Keratinocyte (primary cell): ENCODE measurements around the gene ERC2. TPM values are rescaled to one million over a fixed set of nuclear protein-coding genes. Genes with fewer than 3 reads are reported as not detected.

Experiments
- DNase-seq: peaks from one replicate; pipeline ENCODE4 v3.0.0-alpha.2; 2011; ENCODE audit warnings: low read depth, missing footprints, low spot score
- FAIRE-seq: peaks from 2 replicates; lab custom pipeline; 2011; peaks lifted over from hg19 to GRCh38; lab: Jason Lieb, UNC
- H2AFZ ChIP-seq: 2 replicates; pipeline ENCODE4 v1.6.0; 2012; ENCODE audit warnings: low read length, control low read depth, inconsistent platforms; ENCODE audit not compliant: control insufficient read depth
- H3K27ac ChIP-seq: 2 replicates; pipeline ENCODE4 v1.5.1; 2011; ENCODE audit warnings: low read length; ENCODE audit not compliant: control insufficient read depth, insufficient read depth
- H3K27me3 ChIP-seq: 3 replicates; pipeline ENCODE4 v1.6.0; 2011; ENCODE audit warnings: low read length; ENCODE audit not compliant: control insufficient read depth, insufficient read depth; ENCODE audit errors: extremely low read depth
- H3K36me3 ChIP-seq, 2 experiments: 2 replicates in 1 of 2; 3 replicates in 1 of 2; pipeline ENCODE4 v1.5.1; 2011; ENCODE audit warnings: low read length in 2 of 2, mild to moderate bottlenecking in 1 of 2; ENCODE audit not compliant: control insufficient read depth in 2 of 2, insufficient read depth in 2 of 2; ENCODE audit errors: extremely low read depth in 1 of 2
- H3K4me1 ChIP-seq: 3 replicates; pipeline ENCODE4 v1.5.1; 2011; ENCODE audit warnings: low read length; ENCODE audit not compliant: control insufficient read depth, insufficient read depth; ENCODE audit errors: extremely low read depth
- H3K4me2 ChIP-seq: 3 replicates; pipeline ENCODE4 v1.6.0; 2011; ENCODE audit warnings: low read depth, low read length; ENCODE audit not compliant: control insufficient read depth, insufficient read depth; ENCODE audit errors: extremely low read depth
- H3K4me3 ChIP-seq, 3 experiments: fragments of 200-600 bp in 1 of 3; sonication (generic) in 1 of 3; 2 replicates in 2 of 3; 3 replicates in 1 of 3; pipeline ENCODE4 v1.5.1; 2011 to 2016; ENCODE audit warnings: low read length in 3 of 3, mild to moderate bottlenecking in 3 of 3, control low read depth in 2 of 3, inconsistent platforms in 1 of 3, low read depth in 1 of 3, mixed read lengths in 1 of 3, mixed run types in 1 of 3, moderate library complexity in 1 of 3; ENCODE audit not compliant: control insufficient read depth in 2 of 3, insufficient read depth in 2 of 3; ENCODE audit errors: extremely low read depth in 1 of 3
- H3K79me2 ChIP-seq: 2 replicates; pipeline ENCODE4 v1.6.0; 2012; ENCODE audit warnings: low read length; ENCODE audit not compliant: control insufficient read depth, insufficient read depth
- H3K9ac ChIP-seq: 3 replicates; pipeline ENCODE4 v1.6.0; 2011; ENCODE audit warnings: low read length; ENCODE audit not compliant: control insufficient read depth, insufficient read depth; ENCODE audit errors: extremely low read depth
- H3K9me1 ChIP-seq: 3 replicates; pipeline ENCODE4 v1.6.0; 2011; ENCODE audit warnings: low read length; ENCODE audit not compliant: control insufficient read depth, insufficient read depth; ENCODE audit errors: extremely low read depth
- H3K9me3 ChIP-seq: 2 replicates; pipeline ENCODE4 v1.5.1; 2012; ENCODE audit warnings: low read depth, low read length; ENCODE audit not compliant: control insufficient read depth
- H4K20me1 ChIP-seq: 3 replicates; pipeline ENCODE4 v1.6.0; 2011; ENCODE audit warnings: low read length; ENCODE audit not compliant: control insufficient read depth, insufficient read depth; ENCODE audit errors: extremely low read depth
- EZH2 ChIP-seq: IDR thresholded peaks from one replicate; pipeline ENCODE4 v1.6.1; 2012; ENCODE audit warnings: inconsistent platforms, mild to moderate bottlenecking, low read length, moderate library complexity
- dilution Hi-C: fragments of 300-500 bp; cut with MboI; formaldehyde crosslinking; loops from one replicate; pipeline ENCODE4 v1.7.0; 2020; ENCODE audit warnings: low sequenced_read_pairs; ENCODE audit not compliant: extremely low pct_ligation_motif_present
- polyA plus RNA-seq, 5 experiments: library from polyadenylated mRNA; depleted of rRNA in 3 of 5; stranded (reverse) in 3 of 5; stranded (forward) in 1 of 5; unstranded in 1 of 5; fragments of >200 nt; gene quantifications; 1 replicate in 1 of 5; 2 replicates in 3 of 5; 3 replicates in 1 of 5; pipeline versions ENCODE4 v1.2.1 to v1.2.3, GENCODE V29; 2011 to 2012; ENCODE audit warnings: missing spikeins in 2 of 5, low read depth in 1 of 5, low replicate concordance in 1 of 5
- TF ChIP-seq, protein P1 (sequence below), 3 experiments: IDR thresholded peaks in 1 of 3; conservative IDR thresholded peaks in 1 of 3; optimal IDR thresholded peaks in 1 of 3; 2 replicates in 2 of 3; 3 replicates in 1 of 3; pipeline versions ENCODE3 to v1.5.1; 2011; ENCODE audit warnings: low read length in 3 of 3, mild to moderate bottlenecking in 3 of 3, moderate library complexity in 2 of 3, control low read depth in 1 of 3, inconsistent platforms in 1 of 3; ENCODE audit not compliant: insufficient read depth in 2 of 3; ENCODE audit errors: extremely low read depth in 1 of 3

Gene ERC2
- polyA plus RNA-seq, 1 donor (not counting 4 experiments of a cell fraction or from before 2014, with no cell fraction given), result 0.08 TPM

DNA sequence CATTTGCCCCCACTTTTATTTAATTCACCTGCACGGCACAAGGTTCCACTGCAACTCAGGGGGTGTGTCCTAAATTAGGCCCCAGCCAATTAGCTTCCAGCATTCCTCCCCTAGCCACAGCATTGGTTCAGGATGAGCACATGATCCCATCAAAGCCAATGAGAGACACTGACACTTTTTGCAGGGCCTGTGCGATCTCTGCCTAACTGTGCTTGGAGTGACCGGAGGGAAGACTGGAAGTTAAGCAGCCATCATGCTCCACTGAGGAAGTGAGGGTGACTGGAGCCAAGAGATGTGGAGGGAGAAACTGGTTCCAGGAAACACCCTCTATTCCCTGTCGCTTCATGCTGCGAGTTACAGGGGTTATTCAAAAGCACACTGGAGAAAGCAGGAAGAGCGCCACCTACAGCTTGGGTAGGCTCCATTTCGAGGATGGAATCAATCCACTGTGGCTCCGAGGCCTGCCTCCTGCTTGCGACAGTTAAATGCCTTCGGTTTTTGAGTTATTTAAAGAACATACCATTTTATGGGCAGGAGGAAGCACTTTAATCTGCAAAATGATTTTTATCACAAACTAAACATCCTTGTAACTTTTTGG lies 858.9 kb downstream of the ERC2 start:
- no peak for TF ChIP-seq EZH2
- TF ChIP-seq, protein P1, sequence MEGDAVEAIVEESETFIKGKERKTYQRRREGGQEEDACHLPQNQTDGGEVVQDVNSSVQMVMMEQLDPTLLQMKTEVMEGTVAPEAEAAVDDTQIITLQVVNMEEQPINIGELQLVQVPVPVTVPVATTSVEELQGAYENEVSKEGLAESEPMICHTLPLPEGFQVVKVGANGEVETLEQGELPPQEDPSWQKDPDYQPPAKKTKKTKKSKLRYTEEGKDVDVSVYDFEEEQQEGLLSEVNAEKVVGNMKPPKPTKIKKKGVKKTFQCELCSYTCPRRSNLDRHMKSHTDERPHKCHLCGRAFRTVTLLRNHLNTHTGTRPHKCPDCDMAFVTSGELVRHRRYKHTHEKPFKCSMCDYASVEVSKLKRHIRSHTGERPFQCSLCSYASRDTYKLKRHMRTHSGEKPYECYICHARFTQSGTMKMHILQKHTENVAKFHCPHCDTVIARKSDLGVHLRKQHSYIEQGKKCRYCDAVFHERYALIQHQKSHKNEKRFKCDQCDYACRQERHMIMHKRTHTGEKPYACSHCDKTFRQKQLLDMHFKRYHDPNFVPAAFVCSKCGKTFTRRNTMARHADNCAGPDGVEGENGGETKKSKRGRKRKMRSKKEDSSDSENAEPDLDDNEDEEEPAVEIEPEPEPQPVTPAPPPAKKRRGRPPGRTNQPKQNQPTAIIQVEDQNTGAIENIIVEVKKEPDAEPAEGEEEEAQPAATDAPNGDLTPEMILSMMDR (optimal IDR thresholded peaks at IDR 0.05 in 1 of 3, IDR thresholded peaks at IDR 0.05 in 1 of 3, conservative IDR thresholded peaks at IDR 0.05 in 1 of 3; ENCODE audit: extremely low read depth in 1 of 3, insufficient read depth in 2 of 3, low read length in 3 of 3), result peak in 2 of 3 experiments; percentile 28 to 57
- Histone ChIP-seq H3K36me3 (no peaks in the 10 kb centered on the region), H3K9me3 (no peaks in the 10 kb centered on the region), H3K4me2 (no peak overlapping the region), H3K27ac (no peak overlapping the region), H3K4me3 (no peak overlapping the region), H3K27me3 (no peaks in the 10 kb centered on the region), H3K9ac (no peak overlapping the region), H2AFZ (no peak overlapping the region), H3K4me1 (peaks cover 6% of the 10 kb centered on the region), H3K79me2 (no peaks in the 10 kb centered on the region), H4K20me1 (no peaks in the 10 kb centered on the region), H3K9me1 (no peaks in the 10 kb centered on the region)
- FAIRE-seq (no peak), DNase-seq (no peak)
- dilution Hi-C loops, result no loop called here

DNA sequence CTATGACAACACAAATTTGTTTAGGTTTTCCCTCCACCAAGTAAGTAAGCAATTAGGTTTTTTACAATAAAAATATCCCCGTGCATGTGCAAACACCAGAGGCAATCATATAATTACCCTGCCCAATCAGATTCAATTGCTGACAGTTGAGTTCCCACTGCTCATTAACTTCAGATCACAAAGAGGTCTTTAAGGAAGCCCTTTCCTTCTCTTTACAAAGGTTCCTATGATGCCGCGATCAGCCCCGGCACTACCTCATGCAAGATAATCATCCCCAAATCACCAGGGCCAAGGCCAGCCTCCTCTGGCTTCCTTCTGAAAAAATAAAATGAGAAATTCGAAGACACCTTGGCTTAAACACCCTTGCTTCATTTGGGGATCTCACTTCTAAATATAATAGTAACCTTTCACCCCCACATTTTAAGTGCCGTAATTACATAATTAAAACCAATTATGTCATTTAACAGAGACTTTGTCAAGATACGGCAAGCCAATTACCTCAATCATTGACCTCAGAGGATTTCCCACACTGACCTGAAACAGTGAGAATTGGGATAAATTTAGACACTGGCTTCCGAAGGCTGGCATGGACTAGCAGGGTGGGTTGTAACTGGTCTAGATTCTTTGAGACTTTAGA lies 859.8 kb downstream of the ERC2 start:
- TF ChIP-seq, protein P1 (optimal IDR thresholded peaks at IDR 0.05 in 1 of 3, IDR thresholded peaks at IDR 0.05 in 1 of 3, conservative IDR thresholded peaks at IDR 0.05 in 1 of 3; ENCODE audit: extremely low read depth in 1 of 3, insufficient read depth in 2 of 3, low read length in 3 of 3), result no peak
- TF ChIP-seq EZH2, result no peak
- no peaks in the 10 kb centered on the region for H3K9me3 ChIP-seq
- no peaks in the 10 kb centered on the region for H3K79me2 ChIP-seq
- H3K27ac ChIP-seq, result no peak overlapping the region
- FAIRE-seq (no peak), DNase-seq (no peak)
- H3K4me1 ChIP-seq, result peaks cover 13% of the 10 kb centered on the region
- no peaks in the 10 kb centered on the region for H3K27me3 ChIP-seq
- H3K9ac ChIP-seq, result no peak overlapping the region
- H2AFZ ChIP-seq, result no peak overlapping the region
- no peak overlapping the region for H3K4me3 ChIP-seq
- H3K9me1 ChIP-seq, result no peaks in the 10 kb centered on the region
- H4K20me1 ChIP-seq, result no peaks in the 10 kb centered on the region
- dilution Hi-C loops, result no loop called here
- no peaks in the 10 kb centered on the region for H3K36me3 ChIP-seq
- H3K4me2 ChIP-seq, result no peak overlapping the region
